Stimulated activated naive B cell treated with anti-CD40 and anti-IgM and Interleukin-4, amounts not matched to agents 10 μg/mL and 1 μg/mL and 100 μg/mL, for 72 hours (primary cell): ENCODE results near the gene GPAM.
A peak's percentile ranks its signal among the peaks of the same experiment; 100 is the strongest.

Experiments used
- ATAC-seq, 2 donors: fragments of 150-1000 bp; cut with Tn5 transposase; replicated peaks; 2 replicates each; pipeline ENCODE4 v1.10.0; 2021; ENCODE audit warnings: moderate library complexity in 1 of 2
- DNase-seq: peaks from one replicate; pipeline ENCODE4 v3.0.0; 2021
- H3K27ac Mint-ChIP-seq: one replicate; pipeline ENCODE4 v1.8.0; 2022; ENCODE audit warnings: mild to moderate bottlenecking, mixed read lengths
- H3K27me3 Mint-ChIP-seq, 2 donors: one replicate each; pipeline ENCODE4 v1.8.0; 2022; ENCODE audit warnings: mixed read lengths in 2 of 2
- H3K36me3 Mint-ChIP-seq, 2 donors: one replicate each; pipeline ENCODE4 v1.8.0; 2022; ENCODE audit warnings: mixed read lengths in 2 of 2, mild to moderate bottlenecking in 1 of 2
- H3K4me1 Mint-ChIP-seq, 2 donors: one replicate each; pipeline ENCODE4 v1.8.0; 2022; ENCODE audit warnings: mixed read lengths in 2 of 2, mild to moderate bottlenecking in 1 of 2
- H3K4me3 Mint-ChIP-seq, 2 donors: one replicate each; pipeline ENCODE4 v1.8.0; 2022; ENCODE audit warnings: mild to moderate bottlenecking in 2 of 2, mixed read lengths in 2 of 2, moderate library complexity in 1 of 2
- H3K9me3 Mint-ChIP-seq, 2 donors: one replicate each; pipeline ENCODE4 v1.8.0; 2022; ENCODE audit warnings: mixed read lengths in 2 of 2, mild to moderate bottlenecking in 1 of 2

GPAM gene

DNA sequence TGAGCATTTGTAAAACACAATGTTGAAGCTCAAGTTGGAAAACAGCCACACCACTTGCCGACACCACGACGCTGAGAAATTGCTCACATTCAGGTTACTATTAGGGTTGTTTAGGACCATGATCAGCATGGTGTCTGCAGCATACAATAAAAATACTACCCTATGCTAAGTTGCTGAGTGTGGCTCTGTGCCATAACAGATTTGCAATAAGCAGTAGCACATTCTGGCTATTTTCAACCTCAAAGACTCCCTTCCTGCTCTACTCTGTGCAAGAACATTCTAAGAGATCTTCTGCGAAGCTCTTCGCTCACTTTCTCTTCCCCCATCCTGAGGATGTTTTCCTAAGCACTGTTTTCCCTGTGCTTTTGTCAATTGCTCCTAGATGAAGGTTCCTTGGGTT lies 38.3 kb downstream of the GPAM start:
- H3K4me3 Mint-ChIP-seq = no peak overlapping the region
- peaks cover 0 to under 1% of the 10 kb centered on the region in 2 donors for H3K4me1 Mint-ChIP-seq

DNA sequence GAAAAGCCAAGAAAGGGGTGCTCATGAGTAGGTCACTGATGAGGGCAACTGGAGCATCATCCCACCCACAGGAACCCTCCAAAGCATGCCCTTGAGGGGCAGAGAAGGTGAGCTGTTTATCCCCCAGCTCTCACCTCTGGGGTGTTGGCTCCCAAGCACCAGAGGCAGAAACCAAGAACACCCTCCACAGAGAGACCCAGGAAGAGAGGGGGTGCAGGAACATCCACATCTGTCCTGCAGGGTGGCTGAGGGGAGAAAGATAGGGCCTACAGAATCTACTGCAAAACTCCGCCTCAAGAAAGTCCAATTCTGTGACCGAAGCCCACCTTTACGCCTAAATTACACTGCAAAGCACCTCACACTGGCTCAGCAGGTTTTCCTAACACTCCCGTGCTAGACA lies 40.1 kb downstream of the GPAM start:
- ATAC-seq = no peak
- Mint-ChIP-seq H3K27ac (no peak overlapping the region), H3K9me3 (peaks cover 0 to 2% of the 10 kb centered on the region in 2 donors)

More for the DNA sequence above, 38.3 kb downstream of the GPAM start:
- ATAC-seq = no peak
- DNase-seq = no peak
- H3K27me3 Mint-ChIP-seq = peaks cover 0 to under 1% of the 10 kb centered on the region in 2 donors
- H3K27ac Mint-ChIP-seq = no peak overlapping the region
- H3K9me3 Mint-ChIP-seq = no peaks in the 10 kb centered on the region
- H3K36me3 Mint-ChIP-seq = peaks cover 9 to 13% of the 10 kb centered on the region in 2 donors

DNA sequence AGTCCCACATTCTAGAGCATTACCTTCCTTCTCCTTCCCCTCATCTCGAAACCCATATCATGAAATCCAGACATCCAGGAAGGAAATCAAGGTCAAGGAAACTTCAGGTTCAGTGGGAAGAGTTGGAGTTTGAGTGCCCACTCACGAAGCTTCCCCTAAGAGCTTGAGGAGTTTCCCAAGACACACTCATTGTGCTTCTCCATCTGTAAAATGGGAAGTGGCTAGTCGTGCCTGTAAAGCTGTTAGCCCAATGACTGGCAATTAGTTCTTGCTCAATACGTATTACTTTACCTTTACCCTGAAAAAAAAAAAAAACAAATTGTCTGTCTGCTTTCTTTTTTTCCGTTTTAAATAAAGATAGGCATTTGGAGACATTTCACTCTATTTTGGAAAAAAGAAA lies 42.3 kb downstream of the GPAM start:
- Mint-ChIP-seq H3K9me3 (peaks cover 0 to 2% of the 10 kb centered on the region in 2 donors), H3K4me3 (no peak overlapping the region), H3K36me3 (peaks cover 5 to 19% of the 10 kb centered on the region in 2 donors), H3K4me1 (peaks cover 0 to 6% of the 10 kb centered on the region in 2 donors), H3K27me3 (peaks cover 12 to 17% of the 10 kb centered on the region in 2 donors), H3K27ac (no peak overlapping the region)
- no peak for ATAC-seq
- DNase-seq = no peak

More for the DNA sequence above, 40.1 kb downstream of the GPAM start:
- no peak for DNase-seq
- peaks cover 10 to 17% of the 10 kb centered on the region in 2 donors for H3K27me3 Mint-ChIP-seq
- H3K36me3 Mint-ChIP-seq = peaks cover 6 to 17% of the 10 kb centered on the region in 2 donors
- no peak overlapping the region for H3K4me3 Mint-ChIP-seq
- H3K4me1 Mint-ChIP-seq = peaks cover 0 to 6% of the 10 kb centered on the region in 2 donors

DNA sequence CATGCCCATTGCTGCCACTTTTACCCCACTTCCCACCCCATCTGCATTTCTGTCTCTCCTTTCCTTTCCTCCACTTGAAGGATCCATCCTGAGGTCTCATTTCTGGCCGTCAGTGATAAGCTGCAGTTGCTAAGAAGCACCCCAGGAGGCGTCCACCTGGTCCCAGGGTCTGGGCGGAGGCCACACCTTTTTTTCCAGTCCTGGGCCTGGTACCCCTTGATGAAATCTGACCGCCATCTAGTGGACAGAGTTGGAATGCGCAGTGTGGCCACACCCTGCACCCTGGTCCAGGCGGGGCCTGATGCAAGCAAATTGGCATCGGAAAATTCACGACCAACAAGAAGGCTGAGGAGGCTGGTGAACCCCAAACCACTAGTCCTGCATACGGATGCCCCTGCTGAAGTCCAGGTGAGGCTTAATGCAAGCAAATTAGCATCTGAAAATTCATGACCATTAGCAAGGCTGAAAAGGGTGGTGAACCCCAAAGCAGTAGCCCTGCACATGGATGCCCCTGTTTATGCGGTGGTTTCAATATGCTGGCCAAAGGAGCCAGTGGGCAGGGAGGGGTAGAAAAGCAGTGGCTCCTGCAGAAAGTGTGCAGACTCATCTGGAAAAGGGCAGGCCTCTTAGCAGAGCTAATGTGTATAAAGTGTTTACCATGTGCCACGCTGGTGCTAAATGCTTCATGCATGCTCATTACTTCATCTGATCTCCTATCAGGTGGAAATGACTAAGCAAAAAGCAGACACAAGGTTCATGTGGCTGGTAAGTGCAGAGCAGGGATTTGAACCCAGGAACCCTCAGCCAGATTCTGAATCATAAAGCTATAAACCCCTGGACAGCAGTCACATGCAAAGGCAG lies 43.2 kb downstream of the GPAM start:
- Mint-ChIP-seq H3K4me3 (no peak overlapping the region), H3K27me3 (peaks cover 12 to 17% of the 10 kb centered on the region in 2 donors), H3K4me1 (peaks cover 0 to 6% of the 10 kb centered on the region in 2 donors), H3K36me3 (peaks cover 5 to 19% of the 10 kb centered on the region in 2 donors), H3K27ac (no peak overlapping the region), H3K9me3 (peaks cover 0 to 2% of the 10 kb centered on the region in 2 donors)
- DNase-seq (peak; percentile 76), ATAC-seq (peak; percentile 99)

DNA sequence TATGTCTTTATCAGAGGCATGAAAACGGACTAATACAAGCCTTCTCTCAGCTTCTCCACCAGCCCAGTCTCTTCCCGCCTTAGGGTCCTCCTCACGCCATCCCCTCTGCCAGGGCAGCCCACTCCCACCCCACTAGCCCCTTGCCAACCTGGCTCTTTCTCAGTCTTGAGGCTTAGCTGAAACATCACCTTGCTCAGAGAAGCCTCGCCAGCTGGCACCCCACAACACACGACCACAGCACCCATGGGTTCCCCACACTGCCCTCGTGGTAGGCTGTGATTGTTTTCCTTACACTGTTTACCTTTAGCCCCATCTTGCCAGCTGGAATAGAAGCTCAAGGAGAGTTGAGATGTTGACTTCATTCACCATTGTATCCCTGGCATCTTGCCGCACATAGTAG lies 44.4 kb downstream of the GPAM start:
- Mint-ChIP-seq H3K27ac (no peak overlapping the region), H3K36me3 (peaks cover 5 to 19% of the 10 kb centered on the region in 2 donors), H3K4me1 (peaks cover 0 to 6% of the 10 kb centered on the region in 2 donors), H3K9me3 (peaks cover 0 to 2% of the 10 kb centered on the region in 2 donors), H3K4me3 (no peak overlapping the region), H3K27me3 (peaks cover 12 to 17% of the 10 kb centered on the region in 2 donors)
- ATAC-seq (no peak), DNase-seq (no peak)

DNA sequence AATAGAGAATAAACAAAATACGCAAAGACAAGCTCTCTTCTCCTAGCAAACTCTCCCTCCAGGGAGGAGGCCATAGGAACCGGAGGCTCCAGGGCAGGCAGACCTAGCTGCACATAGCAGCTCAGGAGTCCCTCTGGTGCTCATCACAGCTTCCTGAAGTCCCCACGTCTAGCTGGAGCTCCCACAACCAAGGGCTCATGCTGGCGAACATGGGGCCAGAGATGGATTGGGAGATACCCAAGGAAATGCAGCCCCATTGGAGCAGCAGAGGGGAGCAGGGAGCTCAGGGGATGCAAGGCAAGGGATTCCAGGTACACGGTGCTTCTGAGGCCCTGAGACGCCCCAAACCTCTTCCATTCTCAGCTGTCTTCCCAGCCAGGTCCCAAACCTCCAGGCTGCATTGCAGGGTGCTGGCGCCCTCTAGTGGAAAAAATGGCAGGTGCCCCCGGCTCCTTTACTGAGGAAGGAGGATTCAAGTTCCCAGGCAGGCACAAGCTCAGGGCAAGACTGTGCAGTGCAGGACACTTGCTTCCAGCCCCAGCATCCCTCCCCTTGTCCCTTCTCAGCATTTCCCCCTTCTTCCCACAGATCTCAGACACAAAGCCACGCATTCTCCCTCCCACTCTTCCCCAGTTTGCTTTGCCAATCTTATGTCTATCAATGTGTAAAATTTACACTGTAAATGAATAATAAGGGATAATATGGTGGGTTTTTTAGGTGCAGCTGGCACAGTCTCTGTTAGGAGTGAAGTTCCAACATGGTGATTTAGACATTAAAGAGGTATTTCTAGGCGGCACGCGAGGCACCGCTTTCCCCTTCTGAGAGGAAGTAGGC lies 46.2 kb downstream of the GPAM start:
- ATAC-seq (peak; percentile 49 to 56), DNase-seq (peak; percentile 40)
- H3K27me3 Mint-ChIP-seq = peaks cover 12 to 17% of the 10 kb centered on the region in 2 donors
- H3K9me3 Mint-ChIP-seq = peaks cover 0 to 2% of the 10 kb centered on the region in 2 donors
- no peak overlapping the region for H3K4me3 Mint-ChIP-seq
- H3K4me1 Mint-ChIP-seq = peaks cover 0 to 6% of the 10 kb centered on the region in 2 donors
- H3K36me3 Mint-ChIP-seq = peaks cover 5 to 16% of the 10 kb centered on the region in 2 donors
- no peak overlapping the region for H3K27ac Mint-ChIP-seq

DNA sequence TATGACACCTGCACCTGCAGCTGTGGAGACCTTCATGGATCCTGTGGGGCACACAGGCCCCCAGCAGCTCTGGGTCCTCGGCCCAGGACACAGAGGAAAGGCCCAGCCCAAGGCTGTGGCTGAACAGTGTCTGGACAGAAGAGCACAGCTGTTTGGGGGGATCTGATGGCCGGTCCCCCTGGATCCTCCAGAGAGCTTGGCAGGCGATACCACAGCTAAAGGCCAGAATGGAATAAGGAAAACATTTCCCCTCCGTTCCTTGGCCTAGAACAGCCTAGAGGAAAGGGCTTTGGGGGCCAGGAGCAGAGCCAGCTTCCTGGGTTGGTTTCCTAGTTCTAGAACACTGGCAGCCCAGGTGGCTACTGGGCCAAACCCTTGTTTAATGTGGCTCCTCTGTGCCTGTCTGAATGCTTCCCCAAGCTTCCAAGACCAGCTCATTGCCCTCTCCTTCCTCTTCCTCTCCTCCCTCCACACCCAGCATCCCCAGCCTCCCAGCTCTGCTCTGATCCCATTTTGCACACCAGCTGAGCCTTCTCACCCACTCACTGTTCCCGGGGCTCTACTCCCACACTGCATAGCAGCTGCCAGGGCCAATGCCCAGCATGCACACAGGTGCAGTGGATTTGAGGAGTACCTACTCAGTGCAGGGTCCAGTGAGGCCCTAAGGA lies 46.9 kb downstream of the GPAM start:
- H3K27me3 Mint-ChIP-seq = peaks cover 12 to 17% of the 10 kb centered on the region in 2 donors
- no peak for DNase-seq
- peaks cover 0 to 6% of the 10 kb centered on the region in 2 donors for H3K4me1 Mint-ChIP-seq
- H3K4me3 Mint-ChIP-seq = no peak overlapping the region
- ATAC-seq = no peak
- peaks cover 5 to 15% of the 10 kb centered on the region in 2 donors for H3K36me3 Mint-ChIP-seq
- H3K9me3 Mint-ChIP-seq = peaks cover 0 to 2% of the 10 kb centered on the region in 2 donors
- H3K27ac Mint-ChIP-seq = no peak overlapping the region

DNA sequence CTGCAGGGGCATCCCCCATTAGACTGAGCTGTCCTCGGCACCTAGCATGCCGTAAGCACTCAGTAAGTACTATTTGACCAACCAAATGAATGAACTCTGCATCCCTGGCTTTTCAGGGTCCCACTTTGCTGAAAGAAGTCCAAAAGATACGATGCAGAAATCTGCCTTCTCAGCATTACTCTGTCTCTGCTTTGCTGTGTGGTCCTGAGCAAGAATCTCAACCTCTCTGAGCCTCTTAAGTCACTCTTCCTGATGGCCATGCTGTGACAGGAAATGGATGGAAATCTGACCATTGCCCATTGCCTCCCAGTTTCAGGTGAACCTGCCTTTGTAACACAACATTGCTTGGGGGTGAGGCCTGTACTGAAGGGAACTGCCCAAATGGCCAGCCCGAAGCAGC lies 48.0 kb downstream of the GPAM start:
- Mint-ChIP-seq H3K4me1 (peaks cover 0 to 6% of the 10 kb centered on the region in 2 donors), H3K4me3 (no peak overlapping the region), H3K9me3 (peaks cover 0 to 2% of the 10 kb centered on the region in 2 donors), H3K27ac (no peak overlapping the region), H3K27me3 (peaks cover 12 to 17% of the 10 kb centered on the region in 2 donors), H3K36me3 (peaks cover 5 to 15% of the 10 kb centered on the region in 2 donors)
- DNase-seq (no peak), ATAC-seq (no peak)

DNA sequence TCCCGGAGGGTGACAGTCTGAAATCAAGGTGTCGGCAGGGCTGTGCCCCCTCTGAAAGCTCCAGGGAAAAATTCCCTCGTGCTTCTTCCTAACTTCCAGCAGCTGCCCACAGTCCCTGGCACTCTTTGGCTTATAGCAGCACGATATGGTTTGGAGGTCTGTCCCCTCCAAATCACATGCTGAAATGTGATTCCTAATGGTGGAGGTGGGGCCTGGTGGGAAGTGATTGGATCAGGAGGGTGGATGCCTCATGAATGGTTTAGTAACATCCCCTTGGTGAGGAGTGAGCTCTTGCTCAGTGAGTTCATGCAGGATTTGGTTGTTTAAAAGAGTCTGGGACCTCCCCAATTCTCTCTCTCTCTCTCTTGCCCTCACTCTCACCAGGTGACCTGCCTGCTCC lies 51.1 kb downstream of the GPAM start:
- no peak overlapping the region for H3K27ac Mint-ChIP-seq
- no peak for DNase-seq
- H3K36me3 Mint-ChIP-seq = no peaks in the 10 kb centered on the region
- no peaks in the 10 kb centered on the region for H3K9me3 Mint-ChIP-seq
- no peaks in the 10 kb centered on the region for H3K4me1 Mint-ChIP-seq
- peaks cover 0 to 2% of the 10 kb centered on the region in 2 donors for H3K27me3 Mint-ChIP-seq
- no peak overlapping the region for H3K4me3 Mint-ChIP-seq
- no peak for ATAC-seq

DNA sequence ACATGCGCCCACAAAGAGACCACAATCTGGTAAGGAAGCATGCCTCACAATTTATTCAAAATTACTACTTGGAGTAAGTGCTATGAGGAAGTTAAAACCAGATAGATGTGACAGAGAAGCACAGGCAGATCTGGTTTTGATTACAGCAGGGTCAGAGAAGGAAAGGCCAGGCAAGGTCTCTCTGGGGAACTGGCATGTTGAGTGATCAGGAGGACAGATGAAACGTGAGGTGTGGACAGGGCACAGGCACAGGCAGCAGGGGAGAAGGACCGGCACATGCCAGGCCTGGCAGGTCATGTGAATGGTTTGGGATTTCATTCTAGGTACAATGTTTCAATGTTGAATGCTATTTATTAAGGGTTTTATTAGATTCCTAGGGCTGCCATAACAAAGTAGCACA lies 51.6 kb downstream of the GPAM start:
- no peak overlapping the region for H3K27ac Mint-ChIP-seq
- H3K36me3 Mint-ChIP-seq = no peaks in the 10 kb centered on the region

DNA sequence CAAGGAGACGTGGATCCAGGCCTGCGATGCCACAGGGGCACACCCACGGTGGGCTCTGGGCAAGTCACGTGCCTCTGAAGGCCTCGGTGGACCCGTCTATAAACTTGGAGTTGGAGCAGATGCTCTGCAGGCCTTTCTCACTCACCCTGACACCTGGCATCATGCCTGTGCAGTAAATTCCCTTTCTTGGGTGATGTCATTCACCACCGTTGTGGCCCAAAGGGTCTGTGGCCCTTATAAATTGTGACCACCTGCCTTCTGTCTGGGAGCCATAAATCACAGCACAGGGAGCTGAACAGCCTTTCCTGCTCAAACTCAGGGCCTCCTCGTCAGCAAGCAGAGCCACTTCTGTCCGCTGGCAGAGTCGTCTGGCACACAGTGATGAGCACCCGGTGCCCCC lies 52.2 kb downstream of the GPAM start:
- ATAC-seq (no peak), DNase-seq (no peak)
- no peak overlapping the region for H3K4me3 Mint-ChIP-seq
- peaks cover 0 to 4% of the 10 kb centered on the region in 2 donors for H3K27me3 Mint-ChIP-seq
- no peaks in the 10 kb centered on the region for H3K4me1 Mint-ChIP-seq
- no peak overlapping the region for H3K27ac Mint-ChIP-seq
- H3K9me3 Mint-ChIP-seq = no peaks in the 10 kb centered on the region
- H3K36me3 Mint-ChIP-seq = no peaks in the 10 kb centered on the region

More for the DNA sequence above, 51.6 kb downstream of the GPAM start:
- no peak overlapping the region for H3K4me3 Mint-ChIP-seq
- ATAC-seq (no peak), DNase-seq (no peak)
- H3K9me3 Mint-ChIP-seq = no peaks in the 10 kb centered on the region
- peaks cover 0 to 4% of the 10 kb centered on the region in 2 donors for H3K27me3 Mint-ChIP-seq
- no peaks in the 10 kb centered on the region for H3K4me1 Mint-ChIP-seq

DNA sequence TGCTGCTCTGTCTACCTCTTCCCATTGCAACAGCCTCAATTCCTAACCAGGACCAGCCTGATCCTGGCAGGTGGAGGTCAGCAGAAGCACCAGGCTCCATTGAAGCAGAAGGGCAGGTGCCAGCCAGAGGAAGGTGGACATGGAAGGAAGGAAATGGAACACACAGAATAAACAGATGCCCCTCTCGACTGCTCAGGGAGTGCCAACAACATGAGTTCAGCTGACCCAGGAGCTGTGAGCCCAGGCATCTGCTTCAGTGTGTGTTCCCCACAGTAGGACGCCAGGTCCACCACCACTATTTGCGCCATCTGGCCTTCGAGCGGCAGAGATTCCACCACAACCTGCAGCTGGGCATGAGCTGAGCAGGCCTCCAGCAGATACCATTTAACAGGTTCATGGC lies 56.7 kb downstream of the GPAM start:
- Mint-ChIP-seq H3K9me3 (no peaks in the 10 kb centered on the region), H3K27ac (no peak overlapping the region), H3K4me3 (no peak overlapping the region), H3K4me1 (no peaks in the 10 kb centered on the region), H3K27me3 (peaks cover 0 to 4% of the 10 kb centered on the region in 2 donors), H3K36me3 (no peaks in the 10 kb centered on the region)
- ATAC-seq (no peak), DNase-seq (no peak)

DNA sequence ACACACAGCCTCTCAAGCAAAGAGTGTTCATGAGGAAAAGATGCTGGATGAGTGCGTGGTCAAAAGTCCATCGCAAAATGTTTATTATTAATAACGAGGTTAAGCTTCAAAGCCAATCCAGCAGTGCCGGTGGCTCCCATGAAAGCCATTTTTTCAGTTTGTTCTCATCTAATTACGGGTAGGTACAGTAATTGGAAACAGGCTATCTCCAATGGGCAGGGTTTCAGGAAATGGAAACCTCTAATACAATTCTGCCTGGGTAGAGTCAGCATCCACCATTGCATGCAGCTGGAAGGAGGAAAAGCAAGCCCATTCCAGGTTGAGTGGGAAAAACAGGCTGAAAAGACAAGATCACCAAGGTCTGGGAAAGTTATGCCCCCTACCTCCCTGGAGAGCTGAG lies 57.4 kb downstream of the GPAM start:
- H3K4me3 Mint-ChIP-seq = no peak overlapping the region
- no peak for DNase-seq
- ATAC-seq = no peak
- no peak overlapping the region for H3K27ac Mint-ChIP-seq
- H3K27me3 Mint-ChIP-seq = peaks cover 0 to 4% of the 10 kb centered on the region in 2 donors
- no peaks in the 10 kb centered on the region for H3K9me3 Mint-ChIP-seq
- no peaks in the 10 kb centered on the region for H3K36me3 Mint-ChIP-seq
- H3K4me1 Mint-ChIP-seq = no peaks in the 10 kb centered on the region

DNA sequence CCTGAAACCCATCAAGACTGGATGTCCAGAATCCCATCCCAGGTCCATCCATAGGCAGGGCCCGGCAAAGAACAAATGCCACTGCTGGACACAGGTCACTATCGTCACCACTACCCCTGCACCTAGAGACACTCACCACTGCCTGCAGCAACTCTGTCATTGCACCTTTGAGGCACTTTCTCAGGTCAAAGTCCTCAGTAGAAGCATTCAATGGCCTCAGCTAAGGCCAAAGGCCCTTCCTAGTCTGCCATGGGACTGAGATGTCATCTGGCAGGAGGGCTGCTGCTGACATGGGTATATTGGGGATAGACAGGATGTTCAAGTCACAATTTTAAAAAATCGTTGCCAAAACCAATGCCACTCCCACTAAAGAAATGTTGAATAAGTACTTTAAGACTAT lies 58.7 kb downstream of the GPAM start:
- H3K4me1 Mint-ChIP-seq = no peaks in the 10 kb centered on the region
- H3K27ac Mint-ChIP-seq = no peak overlapping the region
- no peak for ATAC-seq
- no peaks in the 10 kb centered on the region for H3K9me3 Mint-ChIP-seq
- no peaks in the 10 kb centered on the region for H3K36me3 Mint-ChIP-seq
- H3K27me3 Mint-ChIP-seq = peaks cover 0 to 4% of the 10 kb centered on the region in 2 donors
- no peak for DNase-seq
- no peak overlapping the region for H3K4me3 Mint-ChIP-seq
